Suprapubic skin (tissue), 4 donors: Measurements from ENCODE around the gene BCKDHA.

Experiments
- EP300 ChIP-seq: sonication (generic); formaldehyde crosslinking; IDR thresholded peaks from one replicate; pipeline ENCODE4 v1.6.1; 2017; ENCODE audit warnings: antibody characterized with exemption
- POLR2A ChIP-seq, 2 donors: fragments of 450-650 bp; IDR thresholded peaks; one replicate each; pipeline ENCODE4 v1.6.1; 2017; ENCODE audit warnings: antibody characterized with exemption in 2 of 2, mild to moderate bottlenecking in 2 of 2, moderate library complexity in 2 of 2
- POLR2AphosphoS5 ChIP-seq, 3 donors: sonication (generic); formaldehyde crosslinking; IDR thresholded peaks; one replicate each; pipeline ENCODE4 v1.6.1; 2017; ENCODE audit warnings: antibody characterized with exemption in 3 of 3
- TF ChIP-seq, protein P1 (sequence below), 2 donors: fragments of 200-600 bp in 1 of 2; fragments of 450-650 bp in 1 of 2; sonication (generic) in 1 of 2; IDR thresholded peaks; one replicate each; pipeline ENCODE4 v1.5.1; 2016 to 2019; ENCODE audit warnings: antibody characterized with exemption in 2 of 2, mild to moderate bottlenecking in 1 of 2, moderate library complexity in 1 of 2

DNA sequence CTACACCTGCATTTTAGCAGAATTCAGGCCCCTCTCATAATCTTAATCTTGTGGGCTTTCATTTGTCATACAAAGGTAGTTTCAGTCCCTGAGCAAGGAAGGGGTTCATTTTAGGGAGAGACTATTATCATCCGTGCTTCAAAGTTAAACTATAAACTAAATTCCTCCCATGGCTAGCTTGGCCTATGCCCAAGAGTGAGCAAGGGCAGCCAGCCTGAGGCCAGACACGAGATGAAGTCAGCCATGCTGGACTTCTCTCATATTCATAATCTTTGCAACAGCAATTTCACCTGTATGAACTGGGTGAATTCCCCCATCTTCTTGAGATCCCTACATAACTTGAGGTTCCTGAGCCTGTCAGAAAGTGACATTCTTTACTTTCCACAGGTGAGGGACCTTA is 58.3 kb downstream of the BCKDHA start:
- TF ChIP-seq, protein P1, sequence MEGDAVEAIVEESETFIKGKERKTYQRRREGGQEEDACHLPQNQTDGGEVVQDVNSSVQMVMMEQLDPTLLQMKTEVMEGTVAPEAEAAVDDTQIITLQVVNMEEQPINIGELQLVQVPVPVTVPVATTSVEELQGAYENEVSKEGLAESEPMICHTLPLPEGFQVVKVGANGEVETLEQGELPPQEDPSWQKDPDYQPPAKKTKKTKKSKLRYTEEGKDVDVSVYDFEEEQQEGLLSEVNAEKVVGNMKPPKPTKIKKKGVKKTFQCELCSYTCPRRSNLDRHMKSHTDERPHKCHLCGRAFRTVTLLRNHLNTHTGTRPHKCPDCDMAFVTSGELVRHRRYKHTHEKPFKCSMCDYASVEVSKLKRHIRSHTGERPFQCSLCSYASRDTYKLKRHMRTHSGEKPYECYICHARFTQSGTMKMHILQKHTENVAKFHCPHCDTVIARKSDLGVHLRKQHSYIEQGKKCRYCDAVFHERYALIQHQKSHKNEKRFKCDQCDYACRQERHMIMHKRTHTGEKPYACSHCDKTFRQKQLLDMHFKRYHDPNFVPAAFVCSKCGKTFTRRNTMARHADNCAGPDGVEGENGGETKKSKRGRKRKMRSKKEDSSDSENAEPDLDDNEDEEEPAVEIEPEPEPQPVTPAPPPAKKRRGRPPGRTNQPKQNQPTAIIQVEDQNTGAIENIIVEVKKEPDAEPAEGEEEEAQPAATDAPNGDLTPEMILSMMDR (IDR thresholded peaks at IDR 0.05): no peak
- TF ChIP-seq POLR2A (IDR thresholded peaks at IDR 0.05) (no peak), POLR2AphosphoS5 (IDR thresholded peaks at IDR 0.05) (no peak), EP300 (no peak)
